ENCODE results near the gene FLOT1. TPM values are rescaled to one million over a fixed set of nuclear protein-coding genes. Genes with fewer than 3 reads are reported as not detected.

The FLOT1 gene
- total RNA-seq, 1 experiment from 2014 or later = 58.2 TPM

GRCh38 chr6:30754631-30755030 is 12.1 kb upstream of the FLOT1 start:
- Histone ChIP-seq H3K9ac (ENCODE audit: low read length) (no peak overlapping the region), H3K4me3 (ENCODE audit: low read length) (no peak overlapping the region), H3K27me3 (ENCODE audit: low read length) (no peaks in the 10 kb centered on the region), H3K4me2 (ENCODE audit: low read depth, low read length, poor library complexity, severe bottlenecking) (no peak overlapping the region), H3K4me1 (ENCODE audit: low read length) (no peaks in the 10 kb centered on the region), H3K79me2 (ENCODE audit: low read length) (no peaks in the 10 kb centered on the region), H4K20me1 (ENCODE audit: insufficient read depth, low read depth, low read length) (no peaks in the 10 kb centered on the region), H2AFZ (ENCODE audit: low read length) (no peak overlapping the region), H3K9me2 (replicated peaks; ENCODE audit: insufficient read depth, low read length) (no peaks in the 10 kb centered on the region), H3K9me3 (ENCODE audit: low read length) (no peaks in the 10 kb centered on the region), H3K27ac (ENCODE audit: low read length) (no peak overlapping the region), H3K36me3 (ENCODE audit: insufficient read depth, low read length) (no peaks in the 10 kb centered on the region)
- no peak for DNase-seq

DNA sequence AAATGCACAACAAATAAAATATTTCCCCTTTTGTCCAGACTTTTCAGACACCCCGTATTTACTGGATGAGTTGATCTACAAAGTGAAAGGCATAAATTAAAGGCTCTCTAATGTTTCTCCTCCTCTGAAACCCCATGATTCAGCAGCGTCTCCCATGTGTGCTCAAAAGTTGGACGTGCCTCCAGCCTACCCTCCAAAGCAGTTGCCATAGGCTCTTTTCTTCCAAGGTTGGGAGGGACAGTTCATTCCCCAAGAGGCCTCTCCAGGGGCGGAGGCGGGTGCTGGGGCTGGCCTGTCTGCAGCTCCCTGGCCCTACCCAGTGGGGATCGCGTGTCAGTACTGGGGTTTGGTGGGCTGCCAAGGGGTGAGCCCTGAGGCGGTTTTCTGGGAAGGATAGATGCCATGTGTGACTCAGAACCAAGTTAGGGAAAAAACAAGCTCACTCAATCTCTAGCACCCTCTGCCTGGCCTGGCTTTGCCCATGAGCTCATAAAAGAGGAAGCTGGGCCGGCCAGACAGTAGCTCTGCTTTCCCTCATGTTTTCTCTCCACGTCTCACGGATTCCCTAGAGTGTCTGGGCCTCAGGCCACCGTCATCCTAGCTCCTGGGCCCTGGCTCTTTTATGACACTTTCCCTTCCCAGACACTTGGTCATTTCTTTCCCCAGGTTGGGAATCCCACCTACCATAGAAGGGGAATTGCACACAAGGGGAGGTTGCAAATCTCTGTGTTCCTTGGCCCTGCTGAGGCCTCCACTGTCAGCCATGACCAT is 9.9 kb upstream of the FLOT1 start:
- Histone ChIP-seq H3K4me1 (ENCODE audit: low read length) (no peaks in the 10 kb centered on the region), H3K27me3 (ENCODE audit: low read length) (no peaks in the 10 kb centered on the region), H3K4me2 (ENCODE audit: low read depth, low read length, poor library complexity, severe bottlenecking) (no peak overlapping the region), H3K36me3 (ENCODE audit: insufficient read depth, low read length) (no peaks in the 10 kb centered on the region), H3K9me2 (replicated peaks; ENCODE audit: insufficient read depth, low read length) (no peaks in the 10 kb centered on the region), H3K4me3 (ENCODE audit: low read length) (no peak overlapping the region), H3K9ac (ENCODE audit: low read length) (no peak overlapping the region), H3K27ac (ENCODE audit: low read length) (no peak overlapping the region), H3K79me2 (ENCODE audit: low read length) (no peaks in the 10 kb centered on the region), H4K20me1 (ENCODE audit: insufficient read depth, low read depth, low read length) (no peaks in the 10 kb centered on the region), H2AFZ (ENCODE audit: low read length) (no peak overlapping the region), H3K9me3 (ENCODE audit: low read length) (no peaks in the 10 kb centered on the region)
- peak; percentile 32 for DNase-seq

GRCh38 chr6:30750379-30750668 is 7.8 kb upstream of the FLOT1 start:
- no peaks in the 10 kb centered on the region for H3K27me3 ChIP-seq (ENCODE audit: low read length)
- H2AFZ ChIP-seq (ENCODE audit: low read length) = no peak overlapping the region
- no peaks in the 10 kb centered on the region for H3K4me1 ChIP-seq (ENCODE audit: low read length)
- H3K36me3 ChIP-seq (ENCODE audit: insufficient read depth, low read length) = no peaks in the 10 kb centered on the region
- no peak for DNase-seq
- no peaks in the 10 kb centered on the region for H3K79me2 ChIP-seq (ENCODE audit: low read length)
- H4K20me1 ChIP-seq (ENCODE audit: insufficient read depth, low read depth, low read length) = no peaks in the 10 kb centered on the region
- H3K9me3 ChIP-seq (ENCODE audit: low read length) = no peaks in the 10 kb centered on the region
- no peak overlapping the region for H3K9ac ChIP-seq (ENCODE audit: low read length)
- no peak overlapping the region for H3K4me3 ChIP-seq (ENCODE audit: low read length)
- H3K9me2 ChIP-seq (replicated peaks; ENCODE audit: insufficient read depth, low read length) = no peaks in the 10 kb centered on the region
- H3K4me2 ChIP-seq (ENCODE audit: low read depth, low read length, poor library complexity, severe bottlenecking) = no peak overlapping the region
- no peak overlapping the region for H3K27ac ChIP-seq (ENCODE audit: low read length)

- Histone ChIP-seq H4K20me1 (ENCODE audit: insufficient read depth, low read depth, low read length) (no peaks in the 10 kb centered on the region), H3K27me3 (ENCODE audit: low read length) (no peaks in the 10 kb centered on the region), H3K4me2 (ENCODE audit: low read depth, low read length, poor library complexity, severe bottlenecking) (no peak overlapping the region), H2AFZ (ENCODE audit: low read length) (no peak overlapping the region), H3K9me3 (ENCODE audit: low read length) (no peaks in the 10 kb centered on the region), H3K79me2 (ENCODE audit: low read length) (no peaks in the 10 kb centered on the region), H3K4me3 (ENCODE audit: low read length) (no peak overlapping the region), H3K36me3 (ENCODE audit: insufficient read depth, low read length) (no peaks in the 10 kb centered on the region), H3K9ac (ENCODE audit: low read length) (no peak overlapping the region), H3K27ac (ENCODE audit: low read length) (no peak overlapping the region), H3K9me2 (replicated peaks; ENCODE audit: insufficient read depth, low read length) (no peaks in the 10 kb centered on the region), H3K4me1 (ENCODE audit: low read length) (no peaks in the 10 kb centered on the region)
- peak; percentile 2 for DNase-seq
These were observed 7.3 kb upstream of the FLOT1 start for GRCh38 chr6:30749554-30750378.

DNA sequence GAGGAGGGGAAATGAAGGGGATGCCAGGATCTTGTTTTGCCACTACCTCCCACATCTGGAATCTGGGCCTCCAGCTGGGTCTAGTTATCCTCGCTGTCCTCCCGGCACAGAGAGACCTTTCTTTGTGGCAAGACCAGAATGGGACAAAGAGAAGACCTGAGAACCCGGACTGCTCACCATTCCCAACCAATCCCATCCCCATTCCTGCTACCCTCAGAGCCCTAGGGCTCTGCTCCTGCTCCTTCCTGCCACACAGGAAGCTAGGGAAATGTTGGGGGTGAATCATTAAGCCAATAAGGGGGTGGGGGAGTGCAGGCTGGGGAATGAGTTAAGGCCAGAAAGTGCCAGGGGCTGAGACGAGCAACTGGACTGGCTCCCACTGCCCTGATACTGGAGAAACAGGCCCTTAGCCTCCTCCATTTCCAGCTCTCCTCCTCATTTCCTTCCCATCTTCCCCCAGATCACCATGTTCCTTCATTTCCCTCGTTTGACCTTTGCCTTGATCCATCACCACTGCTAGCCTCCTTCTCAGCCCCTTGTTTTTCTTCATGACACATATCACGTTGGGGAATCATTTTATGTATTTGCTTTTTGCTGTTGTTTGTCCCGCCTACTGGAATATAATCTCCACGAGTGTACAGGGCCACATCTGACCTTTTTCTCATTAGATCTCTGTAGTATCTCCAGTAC is 6.5 kb upstream of the FLOT1 start:
- H3K27ac ChIP-seq (ENCODE audit: low read length) = no peak overlapping the region
- no peaks in the 10 kb centered on the region for H3K9me3 ChIP-seq (ENCODE audit: low read length)
- H3K9me2 ChIP-seq (replicated peaks; ENCODE audit: insufficient read depth, low read length) = no peaks in the 10 kb centered on the region
- no peak overlapping the region for H3K4me2 ChIP-seq (ENCODE audit: low read depth, low read length, poor library complexity, severe bottlenecking)
- no peaks in the 10 kb centered on the region for H3K79me2 ChIP-seq (ENCODE audit: low read length)
- no peak overlapping the region for H3K9ac ChIP-seq (ENCODE audit: low read length)
- no peaks in the 10 kb centered on the region for H4K20me1 ChIP-seq (ENCODE audit: insufficient read depth, low read depth, low read length)
- no peak overlapping the region for H3K4me3 ChIP-seq (ENCODE audit: low read length)
- DNase-seq = peak; percentile 9
- H3K36me3 ChIP-seq (ENCODE audit: insufficient read depth, low read length) = no peaks in the 10 kb centered on the region
- no peaks in the 10 kb centered on the region for H3K27me3 ChIP-seq (ENCODE audit: low read length)
- peaks cover 6% of the 10 kb centered on the region for H3K4me1 ChIP-seq (ENCODE audit: low read length)
- no peak overlapping the region for H2AFZ ChIP-seq (ENCODE audit: low read length)

DNA sequence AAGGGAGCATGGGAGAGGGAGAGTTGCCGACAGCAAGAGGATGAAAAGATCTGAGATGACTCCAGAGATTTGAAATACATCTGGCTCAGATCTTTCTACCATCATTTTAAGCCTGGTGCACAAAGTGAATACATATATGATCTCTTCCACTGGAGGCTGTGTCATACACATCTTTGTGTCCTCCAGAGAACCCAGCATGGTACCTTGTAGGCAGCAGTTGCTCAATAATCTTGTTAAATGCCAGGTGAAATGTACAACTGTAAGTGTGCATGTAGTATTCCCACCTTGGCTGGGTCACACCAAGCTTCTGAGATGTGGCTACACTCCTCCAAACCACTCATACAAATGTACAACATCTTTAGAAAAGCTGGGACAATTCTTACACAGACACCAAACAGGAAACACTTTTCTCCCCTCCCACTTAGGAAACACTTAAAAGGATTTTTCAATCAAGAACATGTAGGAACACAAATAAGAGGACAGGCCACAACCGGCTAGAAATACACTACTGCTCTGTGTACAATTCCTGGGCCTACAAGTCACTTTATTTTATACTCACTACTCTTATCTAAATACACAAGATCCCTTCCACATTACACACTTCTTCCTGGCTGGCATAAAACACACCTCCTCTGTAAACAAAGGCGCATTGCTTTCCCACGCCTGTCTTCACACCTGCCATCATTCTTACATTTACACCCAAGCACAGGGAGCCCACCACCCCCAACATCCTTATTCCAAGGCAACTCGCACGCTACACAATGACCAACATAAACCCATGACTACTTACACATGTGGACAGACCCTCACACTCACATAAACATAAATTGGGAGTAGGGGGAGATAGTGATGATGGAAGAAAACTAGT is 5.6 kb upstream of the FLOT1 start:
- Histone ChIP-seq H3K4me1 (ENCODE audit: low read length) (peaks cover 15% of the 10 kb centered on the region), H3K9me2 (replicated peaks; ENCODE audit: insufficient read depth, low read length) (no peaks in the 10 kb centered on the region), H3K36me3 (ENCODE audit: insufficient read depth, low read length) (no peaks in the 10 kb centered on the region), H3K27me3 (ENCODE audit: low read length) (no peaks in the 10 kb centered on the region), H3K4me3 (ENCODE audit: low read length) (no peak overlapping the region), H3K4me2 (ENCODE audit: low read depth, low read length, poor library complexity, severe bottlenecking) (no peak overlapping the region), H4K20me1 (ENCODE audit: insufficient read depth, low read depth, low read length) (no peaks in the 10 kb centered on the region), H3K9me3 (ENCODE audit: low read length) (no peaks in the 10 kb centered on the region), H3K9ac (ENCODE audit: low read length) (no peak overlapping the region), H3K79me2 (ENCODE audit: low read length) (no peaks in the 10 kb centered on the region), H3K27ac (ENCODE audit: low read length) (no peak overlapping the region), H2AFZ (ENCODE audit: low read length) (no peak overlapping the region)
- peak; percentile 38 for DNase-seq

DNA sequence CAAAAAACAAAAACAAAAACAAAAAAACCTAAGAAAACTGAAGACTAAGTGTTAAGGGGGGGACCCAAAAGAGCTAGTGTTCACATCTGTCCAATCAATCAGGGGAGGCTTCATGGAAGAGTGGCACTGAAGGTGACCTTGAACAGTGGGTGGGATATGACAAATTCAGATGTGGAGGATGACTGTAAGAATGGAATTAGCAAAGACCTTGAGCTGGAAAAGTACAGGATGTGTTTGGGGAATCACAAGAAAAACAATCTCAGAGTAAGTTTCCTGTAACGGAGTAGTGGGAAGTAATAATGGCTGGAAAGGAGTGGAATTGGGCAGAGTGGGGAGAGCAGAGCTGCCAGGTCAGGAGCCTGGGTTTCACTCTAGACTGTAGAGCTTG is 4.8 kb upstream of the FLOT1 start:
- H3K36me3 ChIP-seq (ENCODE audit: insufficient read depth, low read length) = no peaks in the 10 kb centered on the region
- DNase-seq = peak; percentile 32
- H3K27ac ChIP-seq (ENCODE audit: low read length) = no peak overlapping the region
- no peaks in the 10 kb centered on the region for H3K79me2 ChIP-seq (ENCODE audit: low read length)
- no peaks in the 10 kb centered on the region for H3K27me3 ChIP-seq (ENCODE audit: low read length)
- H3K4me3 ChIP-seq (ENCODE audit: low read length) = no peak overlapping the region
- peaks cover 18% of the 10 kb centered on the region for H3K4me1 ChIP-seq (ENCODE audit: low read length)
- H3K4me2 ChIP-seq (ENCODE audit: low read depth, low read length, poor library complexity, severe bottlenecking) = no peak overlapping the region
- H3K9me3 ChIP-seq (ENCODE audit: low read length) = no peaks in the 10 kb centered on the region
- no peaks in the 10 kb centered on the region for H3K9me2 ChIP-seq (replicated peaks; ENCODE audit: insufficient read depth, low read length)
- H3K9ac ChIP-seq (ENCODE audit: low read length) = no peak overlapping the region
- no peaks in the 10 kb centered on the region for H4K20me1 ChIP-seq (ENCODE audit: insufficient read depth, low read depth, low read length)
- no peak overlapping the region for H2AFZ ChIP-seq (ENCODE audit: low read length)

Measured in Karpas-422 (cell line).